Measurements from ENCODE around the gene PLEKHA7. TPM values are rescaled to one million over a fixed set of nuclear protein-coding genes. Genes with fewer than 3 reads are reported as not detected.

The PLEKHA7 gene
- total and polyA plus RNA-seq, 2 of the 8 experiments (the other 6 are each of a cell fraction or from before 2014, with no cell fraction given) = 11.4 to 25.6 TPM

- Histone ChIP-seq H3K27ac (ENCODE audit: low read depth, low read length) (no peak overlapping the region), H3K4ac (replicated peaks; ENCODE audit: insufficient read length, low read depth, low read length) (no peak overlapping the region), H3K23me2 (ENCODE audit: low read depth, low read length) (no peaks in the 10 kb centered on the region), H2BK20ac (ENCODE audit: low read length) (no peak overlapping the region), H3K79me2 (ENCODE audit: control insufficient read depth in 1 of 2, insufficient read depth in 2 of 2, low read length in 2 of 2) (peaks cover 0 to 12% of the 10 kb centered on the region in 2 experiments; a peak in 1 of 4 replicates), H2BK5ac (ENCODE audit: low read depth, low read length) (no peak overlapping the region), H2AFZ (ENCODE audit: low read length) (no peak overlapping the region), H4K91ac (replicated peaks; ENCODE audit: insufficient read length, low read length) (no peak overlapping the region), H3K18ac (ENCODE audit: extremely low read depth, low read length) (no peak overlapping the region), H3K4me3 (ENCODE audit: extremely low read depth in 1 of 4, insufficient read depth in 2 of 4, low read depth in 3 of 4, low read length in 4 of 4) (no peak overlapping the region), H3K27me3 (replicated peaks in 1 of 4; ENCODE audit: control insufficient read depth in 3 of 4, extremely low read depth in 1 of 4, insufficient read depth in 3 of 4, low read length in 3 of 4) (no peaks in the 10 kb centered on the region), H4K20me1 (replicated peaks in 1 of 2; ENCODE audit: control insufficient read depth in 1 of 2, insufficient read depth in 2 of 2, low read length in 2 of 2) (peaks cover 0 to 4% of the 10 kb centered on the region in 2 experiments), H2BK15ac (ENCODE audit: low read length) (no peak overlapping the region), H3K4me2 (ENCODE audit: insufficient read depth in 1 of 2, low read depth in 2 of 2, low read length in 2 of 2) (no peak overlapping the region), H2BK120ac (replicated peaks; ENCODE audit: low read depth, low read length) (no peak overlapping the region), H3K56ac (replicated peaks; ENCODE audit: insufficient read length, low read depth, low read length) (no peak overlapping the region), H3K9ac (replicated peaks in 1 of 4; ENCODE audit: extremely low read depth in 1 of 4, low read depth in 3 of 4, low read length in 3 of 4) (no peak overlapping the region), H3K14ac (ENCODE audit: insufficient read length) (no peak overlapping the region), H4K8ac (ENCODE audit: extremely low read depth, insufficient read depth, low read length) (peak overlapping the region; percentile 81; the same call in 1 of the 2 replicates), H3K4me1 (replicated peaks in 1 of 4; ENCODE audit: control insufficient read depth in 3 of 4, insufficient read depth in 4 of 4, low read length in 3 of 4) (peaks cover 0 to 4% (median 2%) of the 10 kb centered on the region in 4 experiments; a peak in 1 of 7 replicates), H2BK12ac (ENCODE audit: low read depth, low read length) (no peak overlapping the region), H3K79me1 (ENCODE audit: low read depth, low read length) (peaks cover 3% of the 10 kb centered on the region), H3K9me3 (ENCODE audit: insufficient read depth in 2 of 2, low read depth in 1 of 2, low read length in 1 of 2) (no peaks in the 10 kb centered on the region), H2AK5ac (ENCODE audit: low read depth, low read length) (no peak overlapping the region), H4K5ac (ENCODE audit: insufficient read length, low read depth, low read length) (no peak overlapping the region), H3K36me3 (ENCODE audit: control insufficient read depth in 2 of 4, insufficient read depth in 4 of 4, low read length in 3 of 4) (no peaks in the 10 kb centered on the region; a peak in 1 of 8 replicates), H3K23ac (ENCODE audit: insufficient read length) (no peak overlapping the region)
- ChIA-PET CTCF (ENCODE audit: partially characterized antibody) (interaction anchor here (1.8 kb wide), 1 partner anchor 9 kb away, joined by 6 read pairs; no protein-coding TSS in a partner anchor), POLR2A (ENCODE audit: partially characterized antibody) (interaction anchor here (1.2 kb wide), 1 partner anchor 228 kb away, joined by 3 read pairs; no protein-coding TSS in a partner anchor)
- FAIRE-seq = no peak
- WGBS, 2 experiments (ENCODE audit: extremely low coverage in 1 of 2, insufficient coverage in 1 of 2, insufficient read length in 1 of 2, insufficient replicate concordance in 2 of 2, low coverage in 1 of 2, low lambda C conversion rate in 2 of 2, missing lambda C conversion rate in 1 of 2) = 93% methylated on average over 2 of the region's 2 CpGs; no CpG with 5 or more reads in 1 of the 2 experiments
- no peak for DNase-seq (ENCODE audit: low read depth in 1 of 2, low spot score in 2 of 2)
- TF ChIP-seq TBP (IDR thresholded peaks at IDR 0.05; ENCODE audit: low read depth, low read length) = no peak
These were observed 46.0 kb downstream of the PLEKHA7 start for GRCh38 chr11:16968196-16968595.
